Measurements from ENCODE around the gene ERVFRD-1.

DNA sequence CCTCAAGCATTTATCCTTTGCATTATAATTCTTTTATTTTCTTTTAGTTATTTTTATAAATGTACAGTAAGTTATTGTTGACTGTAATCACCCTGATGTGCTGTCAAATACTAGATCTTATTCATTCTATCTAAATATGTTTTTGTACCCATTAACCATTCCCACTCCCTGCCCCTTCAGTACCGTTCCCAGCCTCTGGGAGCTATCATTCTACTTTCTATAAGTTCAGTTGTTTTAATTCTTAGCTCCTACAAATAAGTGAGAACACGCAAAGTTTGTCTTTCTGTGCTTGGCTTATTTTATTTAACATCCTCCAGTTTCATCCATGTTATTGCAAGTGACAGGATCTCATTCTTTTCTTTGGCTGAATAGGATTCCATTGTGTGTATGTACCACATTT, 12.5 kb upstream of the ERVFRD-1 start:
- no peak for TF ChIP-seq POLR2AphosphoS5 (IDR thresholded peaks at IDR 0.05; ENCODE audit: low read depth, low read length)
- TF ChIP-seq PAX5 (IDR thresholded peaks at IDR 0.05; ENCODE audit: insufficient read depth, low read length, severe bottlenecking): no peak
- no peak for TF ChIP-seq TAF1 (IDR thresholded peaks at IDR 0.05; ENCODE audit: low read depth, low read length)
- TF ChIP-seq POLR2A (IDR thresholded peaks at IDR 0.05; ENCODE audit: low read depth, low read length): no peak
- no peak for TF ChIP-seq SPI1 (IDR thresholded peaks at IDR 0.05; ENCODE audit: low read depth, low read length)

Measured in GM12891 (cell line).